HepG2 (cell line): ENCODE measurements around the gene KAT6B. TPM values are rescaled to one million over a fixed set of nuclear protein-coding genes. Genes with fewer than 3 reads are reported as not detected.

Experiments
- ATAC-seq: fragments of 200-7000 bp; cut with Tn5 transposase; 3 replicates; pipeline ENCODE4 v1.9.1; 2020; ENCODE audit warnings: mild to moderate bottlenecking, moderate library complexity
- BruUV-seq: library from RNA; stranded (reverse); fragments of 400-500 nt; replicated peaks from 2 replicates; lab custom pipeline; 2021; lab: Mats Ljungman, UMichigan
- CTCF ChIA-PET: fragments of 300-600 bp; formaldehyde crosslinking; extraction: SDS; loops from one replicate; lab custom pipeline; 2021; ENCODE audit warnings: low total read pairs, inconsistent platforms, low intra/inter-chr PET ratio; lab: Yijun Ruan, JAX
- POLR2A ChIA-PET: fragments of 350-600 bp; sonication (Branson Sonifier 250); formaldehyde crosslinking; loops from one replicate; lab custom pipeline; 2020; ENCODE audit warnings: antibody characterized with exemption, inconsistent platforms; lab: Yijun Ruan, JAX
- DNase-seq: peaks from one replicate; pipeline ENCODE4 v3.0.0-alpha.2; 2015; ENCODE audit warnings: low spot score
- FAIRE-seq: peaks from 3 replicates; lab custom pipeline; 2011; peaks lifted over from hg19 to GRCh38; lab: Jason Lieb, UNC
- H2AFZ ChIP-seq: one replicate; pipeline ENCODE4 v1.6.1; 2011; ENCODE audit warnings: low read length, inconsistent platforms
- H3K27ac ChIP-seq: fragments of 300-600 bp; 3 replicates; pipeline ENCODE4 v1.8.0; 2011; ENCODE audit warnings: mixed run types, mild to moderate bottlenecking, mixed read lengths, low read length, inconsistent platforms; ENCODE audit not compliant: insufficient read depth; ENCODE audit errors: extremely low read length
- H3K27me3 ChIP-seq, 2 experiments: fragments of 200-600 bp in 1 of 2; 2 replicates in 1 of 2; 3 replicates in 1 of 2; pipeline versions ENCODE4 v1.6.0 to v1.8.0; 2011; ENCODE audit warnings: low read length in 2 of 2, mild to moderate bottlenecking in 2 of 2, moderate library complexity in 2 of 2, inconsistent platforms in 1 of 2; ENCODE audit not compliant: insufficient read depth in 2 of 2, control insufficient read depth in 1 of 2
- H3K36me3 ChIP-seq, 2 experiments: fragments of 200-600 bp in 1 of 2; replicated peaks in 1 of 2; 2 replicates in 1 of 2; 3 replicates in 1 of 2; pipeline versions ENCODE4 v1.5.1 to v1.8.0; 2011; ENCODE audit warnings: low read length in 2 of 2, inconsistent platforms in 1 of 2; ENCODE audit not compliant: insufficient read depth in 2 of 2, control insufficient read depth in 1 of 2
- H3K4me1 ChIP-seq: 2 replicates; pipeline ENCODE4 v1.5.1; 2012; ENCODE audit warnings: low read length, inconsistent platforms; ENCODE audit not compliant: insufficient read depth
- H3K4me2 ChIP-seq: 2 replicates; pipeline ENCODE4 v1.6.0; 2011; ENCODE audit warnings: low read depth, low read length, inconsistent platforms
- H3K4me3 ChIP-seq, 3 experiments: fragments of 200-600 bp in 1 of 3; sonication (generic), shearing (Covaris generic) in 1 of 3; replicated peaks in 1 of 3; 2 replicates each; pipeline ENCODE4 v1.5.1; 2011 to 2016; ENCODE audit warnings: low read length in 3 of 3, inconsistent platforms in 2 of 3, low read depth in 2 of 3, mild to moderate bottlenecking in 2 of 3, control low read depth in 1 of 3, mixed read lengths in 1 of 3; ENCODE audit not compliant: insufficient read depth in 1 of 3
- H3K79me2 ChIP-seq: one replicate; pipeline ENCODE4 v1.6.1; 2011; ENCODE audit warnings: low read length, inconsistent platforms; ENCODE audit not compliant: insufficient read depth
- H3K9ac ChIP-seq: 2 replicates; pipeline ENCODE4 v1.6.0; 2011; ENCODE audit warnings: mild to moderate bottlenecking, low read depth, low read length, inconsistent platforms; ENCODE audit not compliant: insufficient read depth
- H3K9me3 ChIP-seq: 2 replicates; pipeline ENCODE4 v1.5.1; 2012; ENCODE audit warnings: mild to moderate bottlenecking, low read length
- H4K20me1 ChIP-seq: 2 replicates; pipeline ENCODE4 v1.6.0; 2011; ENCODE audit warnings: inconsistent platforms, mild to moderate bottlenecking, low read length, moderate library complexity; ENCODE audit not compliant: insufficient read depth
- ATF7-NPFF ChIP-seq: sonication (generic); formaldehyde crosslinking; IDR thresholded peaks from 2 replicates; pipeline ENCODE4 v1.8.1; 2023; ENCODE audit warnings: mild to moderate bottlenecking, low read depth, missing genetic modification reagents, moderate library complexity
- FOSL1 ChIP-seq: sonication (generic); formaldehyde crosslinking; IDR thresholded peaks from 2 replicates; pipeline ENCODE4 v1.9.0; 2021; ENCODE audit warnings: missing genetic modification reagents, borderline replicate concordance
- HHEX ChIP-seq: IDR thresholded peaks from 2 replicates; pipeline ENCODE4 v1.6.1; 2016; ENCODE audit warnings: control low read depth
- IRF2 ChIP-seq: IDR thresholded peaks from 2 replicates; pipeline ENCODE4 v1.6.1; 2018; ENCODE audit warnings: missing genetic modification reagents, missing compliant biosample characterization
- KLF11 ChIP-seq: IDR thresholded peaks from 2 replicates; pipeline ENCODE4 v1.6.1; 2016; ENCODE audit warnings: missing compliant biosample characterization
- KMT2A ChIP-seq: sonication (generic); formaldehyde crosslinking; IDR thresholded peaks from 2 replicates; pipeline ENCODE4 v1.4.0; 2020; ENCODE audit warnings: missing genetic modification reagents
- NRL ChIP-seq: sonication (generic); formaldehyde crosslinking; IDR thresholded peaks from 2 replicates; pipeline ENCODE4 v1.5.0; 2020; ENCODE audit warnings: missing genetic modification reagents, mild to moderate bottlenecking, moderate library complexity, borderline replicate concordance
- PITX1 ChIP-seq: sonication (generic); formaldehyde crosslinking; IDR thresholded peaks from 2 replicates; pipeline ENCODE4 v1.5.1; 2020; ENCODE audit warnings: mild to moderate bottlenecking, missing genetic modification reagents
- RFXANK ChIP-seq: IDR thresholded peaks from 2 replicates; pipeline ENCODE4 v1.6.1; 2016
- SNRNP70 ChIP-seq: fragments of 200-400 bp; formaldehyde crosslinking; IDR thresholded peaks from 2 replicates; pipeline ENCODE4 v1.6.1; 2017; ENCODE audit warnings: mild to moderate bottlenecking, low read depth, low read length, moderate library complexity
- TFDP1 ChIP-seq: IDR thresholded peaks from 2 replicates; pipeline ENCODE4 v1.6.1; 2016; ENCODE audit warnings: missing compliant biosample characterization, missing genetic modification reagents, borderline replicate concordance
- ZKSCAN8 ChIP-seq: IDR thresholded peaks from 2 replicates; pipeline ENCODE4 v1.6.1; 2016; ENCODE audit warnings: borderline replicate concordance, missing genetic modification reagents, missing compliant biosample characterization
- ZMAT3 ChIP-seq: sonication (generic); formaldehyde crosslinking; conservative IDR thresholded peaks from 2 replicates; pipeline ENCODE4 v1.7.0; 2021; ENCODE audit warnings: missing genetic modification reagents
- ZMYM2 ChIP-seq: sonication (generic); formaldehyde crosslinking; IDR thresholded peaks from 2 replicates; pipeline ENCODE4 v1.8.0; 2022; ENCODE audit warnings: mild to moderate bottlenecking, missing genetic modification reagents
- ZNF318 ChIP-seq: sonication (generic); formaldehyde crosslinking; IDR thresholded peaks from 2 replicates; pipeline ENCODE4 v1.4.0; 2020; ENCODE audit warnings: mild to moderate bottlenecking, missing genetic modification reagents
- ZNF326 ChIP-seq: sonication (generic); formaldehyde crosslinking; IDR thresholded peaks from 2 replicates; pipeline ENCODE4 v1.4.0; 2020; ENCODE audit warnings: missing genetic modification reagents, borderline replicate concordance
- WGBS: methylation state at CpG from one replicate; pipeline ENCODE4 v1.1.6; 2017; ENCODE audit warnings: low lambda C conversion rate; 5-methylcytosine and 5-hydroxymethylcytosine counted together
- in situ Hi-C: cut with HindIII; loops from 2 replicates; pipeline ENCODE4 v1.10.0; 2017; ENCODE audit warnings: low pct_unique_long_range_greater_than_20kb; ENCODE audit not compliant: extremely low pct_ligation_motif_present
- intact Hi-C: fragments of 100-400 bp; cut with micrococcal nuclease; formaldehyde crosslinking; loops from one replicate; pipeline ENCODE4 v1.10.0; 2022; ENCODE audit not compliant: unreplicated experiment
- polyA plus RNA-seq, 8 experiments: library from polyadenylated mRNA; depleted of rRNA in 3 of 8; stranded (reverse) in 7 of 8; unstranded in 1 of 8; fragments of >200 nt; fragmentation: Illumina TruSeq in 4 of 8; extraction: Trizol in 4 of 8; gene quantifications; 2 replicates each; pipeline versions ENCODE4 v1.2.1 to v1.2.3, GENCODE V29; 2011 to 2016; ENCODE audit warnings: low read depth in 4 of 8, missing spikeins in 1 of 8, mixed read lengths in 1 of 8; ENCODE audit not compliant: insufficient read depth in 1 of 8
- total RNA-seq, 5 experiments: library from RNA; depleted of rRNA; stranded (reverse); fragments of >200 nt; fragmentation: Illumina TruSeq; extraction: Trizol; gene quantifications; 2 replicates each; pipeline ENCODE4 v1.2.3, GENCODE V29; 2016; ENCODE audit warnings: low read depth in 1 of 5

The KAT6B gene
- total and polyA plus RNA-seq, 2 of the 13 experiments (the other 11 are each of a cell fraction or from before 2014, with no cell fraction given), result 3.0 to 9.5 TPM

GRCh38 chr10:75016325-75016724, 189.9 kb downstream of the KAT6B start:
- ChIA-PET POLR2A (no interaction called here), CTCF (no interaction called here)
- H3K79me2 ChIP-seq, result no peaks in the 10 kb centered on the region
- BruUV-seq, result no TSS peak
- in situ Hi-C loops (no loop called here), intact Hi-C loops (no loop called here)
- no peak overlapping the region for H3K9ac ChIP-seq
- H3K27me3 ChIP-seq, result no peaks in the 10 kb centered on the region
- DNase-seq (no peak), ATAC-seq (no peak), FAIRE-seq (no peak)
- H3K27ac ChIP-seq, result no peak overlapping the region
- H3K4me2 ChIP-seq, result no peak overlapping the region
- no peak overlapping the region for H3K4me3 ChIP-seq
- no peaks in the 10 kb centered on the region for H4K20me1 ChIP-seq
- WGBS, result 92% methylated on average over 3 of the region's 3 CpGs
- peaks cover 4 to 20% of the 10 kb centered on the region in 2 experiments; a peak in 4 of 5 replicates for H3K36me3 ChIP-seq
- no peaks in the 10 kb centered on the region for H3K9me3 ChIP-seq
- TF ChIP-seq FOSL1 (CRISPR knock-in tag) (no peak), KLF11 (CRISPR knock-in tag) (no peak), NRL (no peak), IRF2 (CRISPR knock-in tag) (no peak), ZNF318 (CRISPR knock-in tag) (no peak), RFXANK (CRISPR knock-in tag) (no peak), ZMAT3 (CRISPR knock-in tag) (no peak), ZMYM2 (CRISPR knock-in tag) (no peak), KMT2A (CRISPR knock-in tag) (no peak), PITX1 (CRISPR knock-in tag) (no peak), SNRNP70 (no peak), TFDP1 (CRISPR knock-in tag) (no peak), ATF7-NPFF (CRISPR knock-in tag) (no peak), ZNF326 (CRISPR knock-in tag) (no peak), ZKSCAN8 (no peak), HHEX (CRISPR knock-in tag) (no peak)
- peaks cover 6% of the 10 kb centered on the region for H3K4me1 ChIP-seq
- H2AFZ ChIP-seq, result no peak overlapping the region
